GM12878 (cell line): Measurements from ENCODE around the gene DNAH8.

Experiments
- CEBPB ChIP-seq, 2 experiments: fragments of 150-350 bp in 1 of 2; IDR thresholded peaks; 2 replicates each; pipeline ENCODE4 v1.6.1; 2012 to 2014; ENCODE audit warnings: low read depth in 2 of 2, low read length in 2 of 2, borderline replicate concordance in 1 of 2, inconsistent platforms in 1 of 2
- SREBF2 ChIP-seq: IDR thresholded peaks from 2 replicates; pipeline ENCODE4 v1.6.1; 2012; ENCODE audit warnings: mild to moderate bottlenecking, low read length
- ZNF217 ChIP-seq: fragments of 450-650 bp; IDR thresholded peaks from 2 replicates; pipeline ENCODE4 v1.6.1; 2017; ENCODE audit warnings: antibody characterized with exemption, mild to moderate bottlenecking

DNA sequence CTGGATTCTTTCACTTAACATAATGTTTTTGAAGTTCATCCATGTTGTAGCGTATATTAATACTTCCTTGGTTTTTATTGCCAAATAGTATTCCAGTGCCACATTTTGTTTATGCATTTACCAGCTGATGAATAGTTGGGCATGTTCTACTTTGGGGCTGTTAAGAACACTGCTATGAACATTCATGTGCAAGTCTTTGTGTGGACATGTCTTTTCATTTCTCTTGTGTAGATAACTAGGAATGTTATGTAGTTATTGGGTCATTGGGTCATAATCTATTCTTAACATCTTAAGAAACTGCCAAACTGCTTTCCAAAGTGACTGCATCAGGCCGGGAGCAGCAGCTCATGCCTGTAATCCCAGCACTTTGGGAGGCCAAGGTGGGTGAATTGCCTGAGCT lies 289.7 kb downstream of the DNAH8 start:
- no peak for TF ChIP-seq CEBPB (IDR thresholded peaks at IDR 0.05; ENCODE audit: borderline replicate concordance in 1 of 2, low read depth in 2 of 2, low read length in 2 of 2)
- TF ChIP-seq ZNF217: no peak
- no peak for TF ChIP-seq SREBF2
